GM18907 (cell line): ENCODE data around the gene KCTD15.
A peak's percentile ranks its signal among the peaks of the same experiment; 100 is the strongest.

ENCODE experiments used
- ATAC-seq: cut with Tn5 transposase; IDR thresholded peaks from one replicate; pipeline ENCODE4 v1.9.1; 2021; ENCODE audit warnings: mild to moderate bottlenecking, moderate library complexity; ENCODE audit not compliant: unreplicated experiment

KCTD15 gene

GRCh38 chr19:33771384-33772101 lies 25.1 kb upstream of the KCTD15 start:
- no peak for ATAC-seq

GRCh38 chr19:33772102-33772857 lies 24.4 kb upstream of the KCTD15 start:
- ATAC-seq = no peak

- ATAC-seq = no peak
Measured at GRCh38 chr19:33772858-33773180, 23.9 kb upstream of the KCTD15 start.

GRCh38 chr19:33773704-33774624 lies 22.7 kb upstream of the KCTD15 start:
- ATAC-seq = no peak

GRCh38 chr19:33774751-33775150 lies 21.9 kb upstream of the KCTD15 start:
- no peak for ATAC-seq

GRCh38 chr19:33775731-33776487 lies 20.8 kb upstream of the KCTD15 start:
- ATAC-seq = no peak

GRCh38 chr19:33777351-33777750 lies 19.3 kb upstream of the KCTD15 start:
- no peak for ATAC-seq

- no peak for ATAC-seq
Measured at GRCh38 chr19:33777753-33778088, 18.9 kb upstream of the KCTD15 start.

- peak; percentile 85 for ATAC-seq
Measured at GRCh38 chr19:33778089-33778791, 18.4 kb upstream of the KCTD15 start.

GRCh38 chr19:33779849-33780248 lies 16.8 kb upstream of the KCTD15 start:
- ATAC-seq = no peak

GRCh38 chr19:33780251-33780650 lies 16.4 kb upstream of the KCTD15 start:
- ATAC-seq = no peak

GRCh38 chr19:33780746-33781145 lies 15.9 kb upstream of the KCTD15 start:
- no peak for ATAC-seq

- no peak for ATAC-seq
Measured at GRCh38 chr19:33781415-33781935, 15.2 kb upstream of the KCTD15 start.

- ATAC-seq = no peak
Measured at GRCh38 chr19:33781996-33782395, 14.7 kb upstream of the KCTD15 start.

GRCh38 chr19:33784432-33784831 lies 12.2 kb upstream of the KCTD15 start:
- ATAC-seq = no peak

GRCh38 chr19:33785795-33786194 lies 10.9 kb upstream of the KCTD15 start:
- no peak for ATAC-seq

GRCh38 chr19:33788676-33789075 lies 8.0 kb upstream of the KCTD15 start:
- ATAC-seq = no peak

GRCh38 chr19:33789344-33789743 lies 7.3 kb upstream of the KCTD15 start:
- ATAC-seq = no peak

GRCh38 chr19:33794683-33795369 lies 1.8 kb upstream of the KCTD15 start:
- no peak for ATAC-seq
